Measurements from ENCODE around the gene SMG6.
"Not testable (repeated sequence)": the region's sequence is repeated elsewhere in the genome, so short reads cannot be mapped to it uniquely, and the experiment has no call there.

Gene SMG6

DNA sequence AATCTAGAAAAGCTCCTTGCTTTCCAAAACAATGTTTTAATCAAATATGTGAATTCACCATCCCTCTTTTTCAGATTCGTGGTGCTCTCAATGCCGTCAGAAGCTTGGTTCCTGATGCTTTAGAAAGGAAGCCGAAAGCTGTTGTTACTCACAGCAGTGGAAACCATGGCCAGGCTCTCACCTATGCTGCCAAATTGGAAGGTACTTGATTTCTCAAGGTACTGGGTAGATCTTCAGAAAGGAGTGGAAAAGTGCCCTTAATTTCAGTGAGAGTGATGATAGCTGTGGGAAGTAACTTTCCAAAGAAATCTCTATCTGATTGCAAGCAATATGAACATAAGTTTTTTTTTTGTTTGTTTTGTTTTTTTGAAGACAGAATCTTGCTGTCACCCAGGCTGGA lies 14.2 kb upstream of the SMG6 start:
- no peak overlapping the region for H3K4me3 ChIP-seq (ENCODE audit: insufficient read depth, low read length, poor library complexity, severe bottlenecking)
- peaks cover 2% of the 10 kb centered on the region; the same call in 1 of the 2 replicates for H3K36me3 ChIP-seq (ENCODE audit: low read length)
- no peaks in the 10 kb centered on the region for H3K79me2 ChIP-seq (ENCODE audit: insufficient read depth, low read length)
- no peaks in the 10 kb centered on the region for H3K9me2 ChIP-seq (replicated peaks; ENCODE audit: insufficient read depth, low read length)
- no peaks in the 10 kb centered on the region for H4K20me1 ChIP-seq (ENCODE audit: low read depth, low read length)
- peaks cover 30% of the 10 kb centered on the region for H3F3A ChIP-seq (ENCODE audit: insufficient read depth)
- no peak overlapping the region for H2AFZ ChIP-seq (ENCODE audit: low read depth, low read length, severe bottlenecking)
- H3K4me2 ChIP-seq (ENCODE audit: low read depth, low read length, poor library complexity, severe bottlenecking): no peak overlapping the region
- no peaks in the 10 kb centered on the region for H3K27me3 ChIP-seq (ENCODE audit: low read length)
- no peaks in the 10 kb centered on the region for H3K9me3 ChIP-seq (ENCODE audit: insufficient read depth, low read length)
- no peak overlapping the region for H3K27ac ChIP-seq (ENCODE audit: low read depth, low read length)
- no peak for TF ChIP-seq EZH2phosphoT487 (conservative IDR thresholded peaks at IDR 0.05; ENCODE audit: low read length)
- TF ChIP-seq, protein P1, sequence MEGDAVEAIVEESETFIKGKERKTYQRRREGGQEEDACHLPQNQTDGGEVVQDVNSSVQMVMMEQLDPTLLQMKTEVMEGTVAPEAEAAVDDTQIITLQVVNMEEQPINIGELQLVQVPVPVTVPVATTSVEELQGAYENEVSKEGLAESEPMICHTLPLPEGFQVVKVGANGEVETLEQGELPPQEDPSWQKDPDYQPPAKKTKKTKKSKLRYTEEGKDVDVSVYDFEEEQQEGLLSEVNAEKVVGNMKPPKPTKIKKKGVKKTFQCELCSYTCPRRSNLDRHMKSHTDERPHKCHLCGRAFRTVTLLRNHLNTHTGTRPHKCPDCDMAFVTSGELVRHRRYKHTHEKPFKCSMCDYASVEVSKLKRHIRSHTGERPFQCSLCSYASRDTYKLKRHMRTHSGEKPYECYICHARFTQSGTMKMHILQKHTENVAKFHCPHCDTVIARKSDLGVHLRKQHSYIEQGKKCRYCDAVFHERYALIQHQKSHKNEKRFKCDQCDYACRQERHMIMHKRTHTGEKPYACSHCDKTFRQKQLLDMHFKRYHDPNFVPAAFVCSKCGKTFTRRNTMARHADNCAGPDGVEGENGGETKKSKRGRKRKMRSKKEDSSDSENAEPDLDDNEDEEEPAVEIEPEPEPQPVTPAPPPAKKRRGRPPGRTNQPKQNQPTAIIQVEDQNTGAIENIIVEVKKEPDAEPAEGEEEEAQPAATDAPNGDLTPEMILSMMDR (IDR thresholded peaks at IDR 0.05; ENCODE audit: insufficient read depth, low read length, poor library complexity, severe bottlenecking): no peak
- no peak overlapping the region for H3K9ac ChIP-seq (ENCODE audit: low read length)

DNA sequence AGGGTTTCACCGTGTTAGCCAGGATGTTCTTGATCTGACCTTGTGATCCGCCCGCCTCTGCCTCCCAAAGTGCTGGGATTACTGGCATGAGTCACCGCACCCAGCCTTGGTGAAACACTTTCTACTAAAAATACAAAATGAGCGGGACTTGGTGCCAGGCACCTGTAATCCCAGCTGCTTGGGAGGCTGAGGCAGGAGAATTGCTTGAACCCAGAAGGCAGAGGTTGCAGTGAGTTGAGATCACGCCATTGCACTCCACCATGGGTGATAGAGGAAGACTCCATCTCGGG lies 13.3 kb upstream of the SMG6 start:
- H4K20me1 ChIP-seq (ENCODE audit: low read depth, low read length); H3K9me3 ChIP-seq (ENCODE audit: insufficient read depth, low read length); H3K9ac ChIP-seq (ENCODE audit: low read length); H3K9me2 ChIP-seq (replicated peaks; ENCODE audit: insufficient read depth, low read length); H3K27ac ChIP-seq (ENCODE audit: low read depth, low read length); H3K79me2 ChIP-seq (ENCODE audit: insufficient read depth, low read length); H3K27me3 ChIP-seq (ENCODE audit: low read length); H3K36me3 ChIP-seq (ENCODE audit: low read length); H2AFZ ChIP-seq (ENCODE audit: low read depth, low read length, severe bottlenecking); H3K4me2 ChIP-seq (ENCODE audit: low read depth, low read length, poor library complexity, severe bottlenecking); H3K4me3 ChIP-seq (ENCODE audit: insufficient read depth, low read length, poor library complexity, severe bottlenecking): not testable (repeated sequence)
- peaks cover 30% of the 10 kb centered on the region for H3F3A ChIP-seq (ENCODE audit: insufficient read depth)

DNA sequence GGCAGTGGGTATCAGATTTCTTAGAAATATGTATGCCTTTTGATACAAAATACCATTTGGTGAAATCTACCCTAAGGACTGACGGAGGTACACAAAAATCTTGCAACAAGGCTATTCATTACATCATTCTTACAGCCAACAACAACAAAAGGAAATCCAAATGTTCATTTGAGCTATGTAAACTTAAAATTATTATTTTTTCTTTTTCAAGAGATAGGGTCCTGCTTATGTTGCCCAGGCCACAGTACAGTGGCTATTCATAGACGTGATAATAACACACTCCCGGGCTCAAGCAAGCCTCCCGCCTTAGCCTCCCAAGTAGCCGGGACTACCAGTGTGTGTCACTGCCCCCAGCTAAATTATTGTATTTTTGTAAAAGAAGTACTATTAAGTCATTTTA lies 9.2 kb upstream of the SMG6 start:
- no peaks in the 10 kb centered on the region for H3K9me2 ChIP-seq (replicated peaks; ENCODE audit: insufficient read depth, low read length)
- H3K27ac ChIP-seq (ENCODE audit: low read depth, low read length): no peak overlapping the region

DNA sequence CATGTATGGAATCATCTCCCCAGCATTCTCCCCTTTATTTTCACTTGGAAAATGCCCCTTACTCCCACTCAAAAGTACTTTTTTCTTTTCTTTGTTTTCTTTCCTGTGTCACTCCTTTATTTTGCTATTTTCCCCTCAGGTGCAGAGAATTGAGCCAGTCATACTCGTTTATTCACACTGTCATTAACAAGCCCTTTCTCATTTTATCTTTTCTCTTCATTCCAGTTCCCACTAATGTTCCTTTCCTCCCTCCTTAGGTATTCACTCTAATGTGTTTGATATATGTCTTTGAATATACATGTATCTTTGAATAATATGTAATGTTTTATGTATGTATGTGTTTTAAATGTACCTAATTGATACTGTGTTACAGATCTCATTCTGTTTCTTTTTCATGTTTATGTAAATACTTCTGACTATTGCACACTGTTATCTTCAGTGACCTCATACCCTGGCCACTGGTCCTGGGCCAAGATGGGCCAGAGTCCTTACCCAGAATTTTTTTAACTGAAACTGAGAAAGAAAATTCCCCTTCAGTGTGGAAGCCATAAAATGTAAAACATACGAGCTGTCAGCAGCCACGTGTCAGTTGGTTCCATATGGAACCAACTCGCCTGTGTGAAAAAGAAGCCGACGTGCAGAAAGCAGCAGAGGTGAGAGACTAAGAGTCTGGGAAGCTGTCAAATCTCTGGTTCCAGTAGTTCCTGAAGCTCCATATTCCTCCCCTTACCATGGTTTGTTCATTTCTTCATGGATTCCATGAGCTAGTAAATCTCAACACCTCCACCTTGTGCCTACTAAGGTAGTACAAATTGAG lies 6.0 kb upstream of the SMG6 start:
- no peaks in the 10 kb centered on the region for H3K9me2 ChIP-seq (replicated peaks; ENCODE audit: insufficient read depth, low read length)
- H3F3A ChIP-seq (ENCODE audit: insufficient read depth): peaks cover 7% of the 10 kb centered on the region; the same call in 1 of the 2 replicates
- no peaks in the 10 kb centered on the region; the same call in 1 of the 2 replicates for H3K79me2 ChIP-seq (ENCODE audit: insufficient read depth, low read length)
- no peaks in the 10 kb centered on the region for H3K27me3 ChIP-seq (ENCODE audit: low read length)
- TF ChIP-seq, protein P1 (IDR thresholded peaks at IDR 0.05; ENCODE audit: insufficient read depth, low read length, poor library complexity, severe bottlenecking): no peak
- no peak for TF ChIP-seq EZH2phosphoT487 (conservative IDR thresholded peaks at IDR 0.05; ENCODE audit: low read length)
- H3K4me3 ChIP-seq (ENCODE audit: insufficient read depth, low read length, poor library complexity, severe bottlenecking): no peak overlapping the region
- H2AFZ ChIP-seq (ENCODE audit: low read depth, low read length, severe bottlenecking): no peak overlapping the region
- no peaks in the 10 kb centered on the region for H3K9me3 ChIP-seq (ENCODE audit: insufficient read depth, low read length)
- no peak overlapping the region for H3K9ac ChIP-seq (ENCODE audit: low read length)
- H3K4me2 ChIP-seq (ENCODE audit: low read depth, low read length, poor library complexity, severe bottlenecking): no peak overlapping the region
- H3K36me3 ChIP-seq (ENCODE audit: low read length): no peaks in the 10 kb centered on the region
- no peak overlapping the region for H3K27ac ChIP-seq (ENCODE audit: low read depth, low read length)
- H4K20me1 ChIP-seq (ENCODE audit: low read depth, low read length): no peaks in the 10 kb centered on the region

More for the DNA sequence above, 9.2 kb upstream of the SMG6 start:
- H3K36me3 ChIP-seq (ENCODE audit: low read length): no peaks in the 10 kb centered on the region
- no peak overlapping the region for H3K9ac ChIP-seq (ENCODE audit: low read length)
- no peak overlapping the region for H2AFZ ChIP-seq (ENCODE audit: low read depth, low read length, severe bottlenecking)
- H3K4me2 ChIP-seq (ENCODE audit: low read depth, low read length, poor library complexity, severe bottlenecking): no peak overlapping the region
- H4K20me1 ChIP-seq (ENCODE audit: low read depth, low read length): no peaks in the 10 kb centered on the region
- H3K79me2 ChIP-seq (ENCODE audit: insufficient read depth, low read length): no peaks in the 10 kb centered on the region
- H3K9me3 ChIP-seq (ENCODE audit: insufficient read depth, low read length): no peaks in the 10 kb centered on the region
- no peak for TF ChIP-seq EZH2phosphoT487 (conservative IDR thresholded peaks at IDR 0.05; ENCODE audit: low read length)
- TF ChIP-seq, protein P1 (IDR thresholded peaks at IDR 0.05; ENCODE audit: insufficient read depth, low read length, poor library complexity, severe bottlenecking): no peak
- H3F3A ChIP-seq (ENCODE audit: insufficient read depth): peaks cover 15% of the 10 kb centered on the region
- H3K4me3 ChIP-seq (ENCODE audit: insufficient read depth, low read length, poor library complexity, severe bottlenecking): no peak overlapping the region
- no peaks in the 10 kb centered on the region for H3K27me3 ChIP-seq (ENCODE audit: low read length)
